ENCODE measurements around the gene HDAC4. TPM values are rescaled to one million over a fixed set of nuclear protein-coding genes. Genes with fewer than 3 reads are reported as not detected.

HDAC4 gene
- total and polyA plus RNA-seq, 2 of the 4 experiments (the other 2 are of a cell fraction): 4.1 to 7.2 TPM

GRCh38 chr2:239113615-239114014 lies 287.2 kb downstream of the HDAC4 start:
- Histone ChIP-seq H3K9me3 (ENCODE audit: control insufficient read depth, insufficient read depth, low read length) (no peaks in the 10 kb centered on the region), H3K23ac (ENCODE audit: low read depth, low read length) (no peak overlapping the region), H2BK20ac (ENCODE audit: low read depth, low read length) (no peak overlapping the region), H4K91ac (ENCODE audit: insufficient read depth, low read depth, low read length) (no peak overlapping the region), H2AK9ac (replicated peaks; ENCODE audit: low read depth, low read length, poor library complexity) (peak overlapping the region; percentile 5), H3K4me2 (ENCODE audit: low read depth, low read length) (no peak overlapping the region), H2BK120ac (ENCODE audit: low read depth, low read length) (no peak overlapping the region), H2BK15ac (ENCODE audit: low read depth, low read length) (no peak overlapping the region), H3K14ac (replicated peaks; ENCODE audit: low read depth, low read length) (no peak overlapping the region), H3K27me3 (ENCODE audit: control insufficient read depth, insufficient read depth, low read length) (no peaks in the 10 kb centered on the region), H3K9ac (ENCODE audit: low read depth, low read length) (no peak overlapping the region), H3K56ac (ENCODE audit: extremely low read depth, insufficient read depth, low read length) (no peak overlapping the region), H2BK5ac (ENCODE audit: low read depth, low read length, poor library complexity, severe bottlenecking) (no peak overlapping the region), H4K5ac (ENCODE audit: low read depth, low read length) (no peak overlapping the region), H3K9me1 (ENCODE audit: insufficient read depth, low read length) (0 out of 2 replicates have a peak, but pooled peaks cover 6% of the 10 kb centered on the region), H3K36me3 (ENCODE audit: control insufficient read depth, insufficient read depth, low read length) (peaks cover 42% of the 10 kb centered on the region), H3K4me1 (ENCODE audit: control insufficient read depth, insufficient read depth, low read length) (peaks cover 7% of the 10 kb centered on the region; the same call in 1 of the 2 replicates), H3K18ac (ENCODE audit: low read depth, low read length) (no peak overlapping the region), H4K8ac (ENCODE audit: low read depth in 2 of 2, low read length in 2 of 2) (no peak overlapping the region), H3K4ac (ENCODE audit: low read depth, low read length) (no peak overlapping the region), H4K20me1 (ENCODE audit: insufficient read depth, low read length) (no peaks in the 10 kb centered on the region), H2AFZ (replicated peaks; ENCODE audit: low read length, poor library complexity) (peak overlapping the region; percentile 15), H3K4me3 (ENCODE audit: insufficient read depth, low read depth, low read length) (no peak overlapping the region), H3K79me1 (ENCODE audit: low read depth in 1 of 2, low read length in 2 of 2) (no peaks in the 10 kb centered on the region), H3K27ac (ENCODE audit: insufficient read depth, low read length) (no peak overlapping the region), H2AK5ac (ENCODE audit: low read depth, low read length) (no peak overlapping the region)
- ATAC-seq (ENCODE audit: low read depth): peak; percentile 7
- no peak for DNase-seq
- no TSS peak for BruUV-seq (replicated peaks)
- intact Hi-C loops (cut with micrococcal nuclease): no loop called here
- ChIA-PET POLR2A (ENCODE audit: unreplicated experiment) (no interaction called here), CTCF (no interaction called here)
- in situ Hi-C loops (cut with MboI; ENCODE audit: low sequenced_read_pairs): no loop called here
- TF ChIP-seq FOS (IDR thresholded peaks at IDR 0.05; ENCODE audit: low read depth, low read length) (no peak), MAFK (IDR thresholded peaks at IDR 0.05; ENCODE audit: low read depth, low read length) (no peak), MXI1 (IDR thresholded peaks at IDR 0.05; ENCODE audit: borderline replicate concordance, low read depth, low read length) (no peak), POLR2A (IDR thresholded peaks at IDR 0.05; ENCODE audit: low read depth, low read length) (no peak), NFE2L2 (IDR thresholded peaks at IDR 0.05; ENCODE audit: low read depth, low read length) (no peak), RCOR1 (IDR thresholded peaks at IDR 0.05; ENCODE audit: insufficient replicate concordance, low read length) (no peak), RAD21 (IDR thresholded peaks at IDR 0.05; ENCODE audit: low read length) (no peak), CHD1 (IDR thresholded peaks at IDR 0.05; ENCODE audit: low read depth, low read length) (no peak), MAZ (IDR thresholded peaks at IDR 0.05; ENCODE audit: borderline replicate concordance, low read depth, low read length) (no peak), CEBPB (IDR thresholded peaks at IDR 0.05; ENCODE audit: low read depth, low read length) (no peak), RFX5 (IDR thresholded peaks at IDR 0.05; ENCODE audit: low read depth, low read length) (no peak), BHLHE40 (IDR thresholded peaks at IDR 0.05; ENCODE audit: low read depth, low read length) (no peak), SMC3 (IDR thresholded peaks at IDR 0.05; ENCODE audit: low read depth, low read length) (no peak)
- TF ChIP-seq, protein P1, sequence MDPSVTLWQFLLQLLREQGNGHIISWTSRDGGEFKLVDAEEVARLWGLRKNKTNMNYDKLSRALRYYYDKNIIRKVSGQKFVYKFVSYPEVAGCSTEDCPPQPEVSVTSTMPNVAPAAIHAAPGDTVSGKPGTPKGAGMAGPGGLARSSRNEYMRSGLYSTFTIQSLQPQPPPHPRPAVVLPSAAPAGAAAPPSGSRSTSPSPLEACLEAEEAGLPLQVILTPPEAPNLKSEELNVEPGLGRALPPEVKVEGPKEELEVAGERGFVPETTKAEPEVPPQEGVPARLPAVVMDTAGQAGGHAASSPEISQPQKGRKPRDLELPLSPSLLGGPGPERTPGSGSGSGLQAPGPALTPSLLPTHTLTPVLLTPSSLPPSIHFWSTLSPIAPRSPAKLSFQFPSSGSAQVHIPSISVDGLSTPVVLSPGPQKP (IDR thresholded peaks at IDR 0.05; ENCODE audit: borderline replicate concordance, low read depth, low read length): no peak
- TF ChIP-seq, protein P2, sequence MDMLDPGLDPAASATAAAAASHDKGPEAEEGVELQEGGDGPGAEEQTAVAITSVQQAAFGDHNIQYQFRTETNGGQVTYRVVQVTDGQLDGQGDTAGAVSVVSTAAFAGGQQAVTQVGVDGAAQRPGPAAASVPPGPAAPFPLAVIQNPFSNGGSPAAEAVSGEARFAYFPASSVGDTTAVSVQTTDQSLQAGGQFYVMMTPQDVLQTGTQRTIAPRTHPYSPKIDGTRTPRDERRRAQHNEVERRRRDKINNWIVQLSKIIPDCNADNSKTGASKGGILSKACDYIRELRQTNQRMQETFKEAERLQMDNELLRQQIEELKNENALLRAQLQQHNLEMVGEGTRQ (IDR thresholded peaks at IDR 0.05; ENCODE audit: low read depth, low read length): no peak
- TF ChIP-seq, protein P3, sequence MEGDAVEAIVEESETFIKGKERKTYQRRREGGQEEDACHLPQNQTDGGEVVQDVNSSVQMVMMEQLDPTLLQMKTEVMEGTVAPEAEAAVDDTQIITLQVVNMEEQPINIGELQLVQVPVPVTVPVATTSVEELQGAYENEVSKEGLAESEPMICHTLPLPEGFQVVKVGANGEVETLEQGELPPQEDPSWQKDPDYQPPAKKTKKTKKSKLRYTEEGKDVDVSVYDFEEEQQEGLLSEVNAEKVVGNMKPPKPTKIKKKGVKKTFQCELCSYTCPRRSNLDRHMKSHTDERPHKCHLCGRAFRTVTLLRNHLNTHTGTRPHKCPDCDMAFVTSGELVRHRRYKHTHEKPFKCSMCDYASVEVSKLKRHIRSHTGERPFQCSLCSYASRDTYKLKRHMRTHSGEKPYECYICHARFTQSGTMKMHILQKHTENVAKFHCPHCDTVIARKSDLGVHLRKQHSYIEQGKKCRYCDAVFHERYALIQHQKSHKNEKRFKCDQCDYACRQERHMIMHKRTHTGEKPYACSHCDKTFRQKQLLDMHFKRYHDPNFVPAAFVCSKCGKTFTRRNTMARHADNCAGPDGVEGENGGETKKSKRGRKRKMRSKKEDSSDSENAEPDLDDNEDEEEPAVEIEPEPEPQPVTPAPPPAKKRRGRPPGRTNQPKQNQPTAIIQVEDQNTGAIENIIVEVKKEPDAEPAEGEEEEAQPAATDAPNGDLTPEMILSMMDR (conservative IDR thresholded peaks at IDR 0.05; ENCODE audit: low read depth, low read length): no peak
- 72% methylated on average over 5 of the region's 8 CpGs; no CpG with 5 or more reads in 1 of the 2 experiments for WGBS, 2 experiments (ENCODE audit: extremely low coverage in 2 of 2, insufficient read length in 1 of 2)
- dilution Hi-C loops (cut with HindIII; ENCODE audit: low sequenced_read_pairs, unreplicated experiment): no loop called here

All from IMR-90 (cell line).